Trophoblast cell (in vitro differentiated cells and primary cell): ENCODE results near the gene UST.

Source experiments
- DNase-seq, 2 donors: peaks; one replicate each; pipeline ENCODE4 v3.0.0-alpha.2; 2016
- H2AFZ ChIP-seq: 2 replicates; pipeline ENCODE4 v1.6.1; 2013; ENCODE audit warnings: low read length, moderate library complexity, mild to moderate bottlenecking; ENCODE audit not compliant: insufficient read depth, poor library complexity
- H2AK5ac ChIP-seq: 2 replicates; pipeline ENCODE4 v1.6.1; 2013; ENCODE audit warnings: mild to moderate bottlenecking, low read length
- H2BK120ac ChIP-seq: 2 replicates; pipeline ENCODE4 v1.6.1; 2013; ENCODE audit warnings: low read length, mild to moderate bottlenecking, moderate library complexity; ENCODE audit not compliant: insufficient read depth, poor library complexity
- H2BK12ac ChIP-seq: 2 replicates; pipeline ENCODE4 v1.6.1; 2013; ENCODE audit warnings: mild to moderate bottlenecking, low read length, moderate library complexity
- H2BK5ac ChIP-seq: 2 replicates; pipeline ENCODE4 v1.6.1; 2013; ENCODE audit warnings: low read length, low read depth, moderate library complexity, mild to moderate bottlenecking; ENCODE audit not compliant: poor library complexity
- H3K14ac ChIP-seq: 2 replicates; pipeline ENCODE4 v1.6.1; 2013; ENCODE audit warnings: mild to moderate bottlenecking, low read length
- H3K18ac ChIP-seq: 2 replicates; pipeline ENCODE4 v1.6.1; 2013; ENCODE audit warnings: mild to moderate bottlenecking, low read length
- H3K23ac ChIP-seq: 2 replicates; pipeline ENCODE4 v1.6.1; 2013; ENCODE audit warnings: low read length
- H3K27ac ChIP-seq: 2 replicates; pipeline ENCODE4 v1.5.1; 2013; ENCODE audit warnings: low read depth, mild to moderate bottlenecking, inconsistent platforms, low read length, moderate library complexity
- H3K27me3 ChIP-seq: 2 replicates; pipeline ENCODE4 v1.6.1; 2013; ENCODE audit warnings: inconsistent platforms, mild to moderate bottlenecking, low read length, moderate library complexity; ENCODE audit not compliant: insufficient read depth
- H3K36me3 ChIP-seq, 2 experiments: 1 replicate in 1 of 2; 2 replicates in 1 of 2; pipeline ENCODE4 v1.6.1; 2013; ENCODE audit warnings: low read length in 2 of 2, mild to moderate bottlenecking in 2 of 2, moderate library complexity in 1 of 2; ENCODE audit not compliant: insufficient read depth in 2 of 2, control insufficient read depth in 1 of 2
- H3K4ac ChIP-seq: 2 replicates; pipeline ENCODE4 v1.6.1; 2013; ENCODE audit warnings: low read depth, mild to moderate bottlenecking, low read length, moderate library complexity
- H3K4me1 ChIP-seq, 2 experiments: 1 replicate in 1 of 2; 2 replicates in 1 of 2; pipeline ENCODE4 v1.6.1; 2013; ENCODE audit warnings: low read length in 2 of 2, mild to moderate bottlenecking in 2 of 2, moderate library complexity in 1 of 2; ENCODE audit not compliant: insufficient read depth in 2 of 2, control insufficient read depth in 1 of 2
- H3K4me2 ChIP-seq: 2 replicates; pipeline ENCODE4 v1.6.1; 2013; ENCODE audit warnings: inconsistent platforms, mild to moderate bottlenecking, low read length, moderate library complexity
- H3K4me3 ChIP-seq: 2 replicates; pipeline ENCODE4 v1.5.1; 2013; ENCODE audit warnings: mild to moderate bottlenecking, low read depth, low read length, inconsistent platforms
- H3K79me1 ChIP-seq: one replicate; pipeline ENCODE4 v1.6.1; 2013; ENCODE audit warnings: low read length
- H3K79me2 ChIP-seq: 2 replicates; pipeline ENCODE4 v1.6.1; 2013; ENCODE audit warnings: low read length, mild to moderate bottlenecking; ENCODE audit not compliant: control insufficient read depth, insufficient read depth, poor library complexity
- H3K9ac ChIP-seq: 2 replicates; pipeline ENCODE4 v1.6.1; 2013; ENCODE audit warnings: mild to moderate bottlenecking, low read length
- H3K9me3 ChIP-seq: 2 replicates; pipeline ENCODE4 v1.6.1; 2013; ENCODE audit warnings: low read depth, mild to moderate bottlenecking, control low read depth, inconsistent platforms, low read length; ENCODE audit not compliant: insufficient read depth
- H4K12ac ChIP-seq: 2 replicates; pipeline ENCODE4 v1.6.1; 2013; ENCODE audit warnings: low read depth, mild to moderate bottlenecking, low read length, moderate library complexity
- H4K8ac ChIP-seq: 2 replicates; pipeline ENCODE4 v1.6.1; 2013; ENCODE audit warnings: low read depth, mild to moderate bottlenecking, low read length, moderate library complexity
- H4K91ac ChIP-seq: one replicate; pipeline ENCODE4 v1.6.1; 2013; ENCODE audit warnings: low read depth, mild to moderate bottlenecking, low read length, moderate library complexity
- WGBS: extraction: QIAGEN DNeasy Blood & Tissue Kit; methylation state at CpG from one replicate; pipeline ENCODE4 v1.1.7; 2013; ENCODE audit warnings: missing lambda C conversion rate; ENCODE audit not compliant: insufficient read length, insufficient coverage; ENCODE audit errors: extremely low coverage; 5-methylcytosine and 5-hydroxymethylcytosine counted together

UST gene

DNA sequence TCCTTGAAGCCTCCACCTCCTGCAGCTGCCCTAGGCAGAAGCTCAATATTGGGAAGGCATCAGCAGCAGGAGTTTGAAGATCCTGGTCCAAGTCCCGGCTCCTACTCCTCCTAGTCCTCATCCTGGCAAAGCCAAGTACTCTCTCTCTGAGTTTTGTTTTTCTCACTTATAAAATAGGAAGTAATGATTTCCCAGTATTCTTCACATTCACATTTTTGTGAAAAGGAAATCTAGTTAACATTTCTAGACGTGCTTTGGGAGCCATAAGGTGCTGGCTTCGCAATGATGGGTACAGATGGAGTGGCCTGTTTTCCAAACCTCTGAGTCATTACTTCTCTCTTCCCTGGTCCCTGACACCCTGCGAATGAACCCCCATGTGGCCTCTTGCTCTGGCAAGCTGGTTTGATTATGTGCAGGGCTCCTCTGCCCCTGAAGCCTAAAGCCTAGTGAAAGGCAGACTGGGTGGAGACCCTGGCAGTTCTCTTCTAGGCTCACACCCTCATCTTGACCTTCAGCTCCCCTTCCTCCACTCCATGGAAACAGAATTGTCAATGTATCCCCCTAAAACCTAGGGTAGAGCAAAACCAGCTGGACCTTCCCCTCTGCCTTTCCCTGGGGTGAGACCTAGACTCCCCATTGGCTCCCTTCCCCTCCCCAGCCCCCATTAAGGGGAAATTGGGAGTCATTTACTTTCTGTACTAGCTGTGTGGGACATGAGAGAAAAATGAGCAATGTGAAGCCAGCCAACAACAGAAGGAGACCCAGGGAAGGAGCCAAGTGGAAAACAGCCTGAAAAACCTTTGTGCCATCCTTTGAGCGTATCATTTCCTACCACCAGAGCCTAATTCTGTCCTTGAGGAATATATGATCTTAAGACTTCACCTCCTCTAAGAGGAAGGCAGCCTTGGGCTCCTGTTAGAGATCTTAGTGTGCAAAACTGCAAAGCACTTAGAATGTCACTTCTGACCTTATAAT lies 158.4 kb downstream of the UST start:
- H3K4ac ChIP-seq, result no peak overlapping the region
- no peak overlapping the region for H3K9ac ChIP-seq
- H3K23ac ChIP-seq, result no peak overlapping the region
- H2BK12ac ChIP-seq, result no peak overlapping the region
- H2BK5ac ChIP-seq, result no peak overlapping the region
- WGBS, result no CpG with 5 or more reads among the region's 5 CpGs
- H3K9me3 ChIP-seq, result no peaks in the 10 kb centered on the region
- H4K12ac ChIP-seq, result no peak overlapping the region
- no peak for DNase-seq
- no peak overlapping the region for H4K91ac ChIP-seq
- no peak overlapping the region for H2BK120ac ChIP-seq
- H4K8ac ChIP-seq, result no peak overlapping the region
- H3K14ac ChIP-seq, result no peak overlapping the region
- no peaks in the 10 kb centered on the region for H3K79me2 ChIP-seq
- no peak overlapping the region for H2AFZ ChIP-seq
- no peaks in the 10 kb centered on the region for H3K4me1 ChIP-seq
- H3K79me1 ChIP-seq, result no peaks in the 10 kb centered on the region
- no peaks in the 10 kb centered on the region for H3K27me3 ChIP-seq
- no peaks in the 10 kb centered on the region for H3K36me3 ChIP-seq
- no peak overlapping the region for H3K4me2 ChIP-seq
- no peak overlapping the region for H2AK5ac ChIP-seq
- no peak overlapping the region for H3K18ac ChIP-seq
- no peak overlapping the region for H3K27ac ChIP-seq
- no peak overlapping the region for H3K4me3 ChIP-seq

DNA sequence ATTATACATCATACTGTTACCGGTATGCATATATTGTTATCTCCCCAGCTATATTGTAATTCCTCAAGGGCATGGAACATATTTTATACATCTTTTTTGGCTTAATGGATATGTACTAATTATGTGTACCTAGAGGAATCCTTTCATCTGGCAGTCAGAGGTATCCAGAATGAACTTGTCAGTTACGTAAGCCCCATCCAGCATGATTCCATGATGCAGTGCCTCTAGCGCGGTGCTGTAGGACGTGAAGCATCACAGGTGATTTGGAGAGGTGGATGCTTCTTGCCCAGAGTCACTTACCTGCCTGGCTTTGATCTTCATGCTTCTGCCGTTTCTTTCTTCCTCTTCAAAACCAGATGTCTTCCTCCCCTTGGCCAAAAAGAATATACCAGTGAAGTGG lies 159.1 kb downstream of the UST start:
- Histone ChIP-seq H3K18ac (no peak overlapping the region), H2BK5ac (no peak overlapping the region), H2BK120ac (no peak overlapping the region), H4K12ac (no peak overlapping the region), H3K14ac (no peak overlapping the region), H3K4me1 (no peaks in the 10 kb centered on the region), H3K4ac (no peak overlapping the region), H2BK12ac (no peak overlapping the region), H3K4me2 (no peak overlapping the region), H3K79me1 (no peaks in the 10 kb centered on the region), H2AK5ac (no peak overlapping the region), H4K8ac (no peak overlapping the region), H3K27ac (no peak overlapping the region), H3K9me3 (no peaks in the 10 kb centered on the region), H4K91ac (no peak overlapping the region), H3K27me3 (no peaks in the 10 kb centered on the region), H3K79me2 (no peaks in the 10 kb centered on the region), H3K9ac (no peak overlapping the region), H3K4me3 (no peak overlapping the region), H3K23ac (no peak overlapping the region), H3K36me3 (no peaks in the 10 kb centered on the region), H2AFZ (no peak overlapping the region)
- no peak for DNase-seq
- WGBS, result no CpG with 5 or more reads among the region's 6 CpGs

DNA sequence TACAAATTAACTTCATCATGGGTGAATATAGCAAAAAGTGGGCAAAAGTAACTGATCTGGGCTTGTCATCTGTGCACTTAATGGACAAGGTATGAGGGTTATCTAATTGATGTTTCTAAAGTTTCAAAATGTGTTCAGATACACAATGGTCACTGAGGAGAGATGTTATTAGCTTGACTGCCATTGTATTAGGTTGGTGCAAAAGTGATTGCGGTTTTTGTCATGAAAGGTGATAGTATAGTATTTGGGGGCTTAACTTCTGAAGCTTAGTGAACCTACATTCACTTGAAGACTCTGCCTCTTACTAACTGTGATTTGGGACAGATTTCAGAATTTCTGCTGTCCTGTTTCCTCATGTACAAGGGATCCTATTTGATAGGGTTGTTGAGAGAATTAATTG lies 159.6 kb downstream of the UST start:
- H2BK5ac ChIP-seq, result no peak overlapping the region
- no peak overlapping the region for H2AK5ac ChIP-seq
- H3K27ac ChIP-seq, result no peak overlapping the region
- no peak overlapping the region for H3K4me2 ChIP-seq
- H3K4me3 ChIP-seq, result no peak overlapping the region
- DNase-seq, result no peak
- H4K91ac ChIP-seq, result no peak overlapping the region
- H3K23ac ChIP-seq, result no peak overlapping the region
- no peak overlapping the region for H2AFZ ChIP-seq
- no peak overlapping the region for H4K8ac ChIP-seq
- no CpG with 5 or more reads among the region's 1 CpG for WGBS
- no peak overlapping the region for H4K12ac ChIP-seq
- no peaks in the 10 kb centered on the region for H3K27me3 ChIP-seq
- H3K14ac ChIP-seq, result no peak overlapping the region
- no peak overlapping the region for H3K18ac ChIP-seq
- no peak overlapping the region for H2BK120ac ChIP-seq
- H2BK12ac ChIP-seq, result no peak overlapping the region
- H3K4me1 ChIP-seq, result no peaks in the 10 kb centered on the region
- no peaks in the 10 kb centered on the region for H3K9me3 ChIP-seq
- H3K79me1 ChIP-seq, result no peaks in the 10 kb centered on the region
- no peaks in the 10 kb centered on the region for H3K36me3 ChIP-seq
- H3K9ac ChIP-seq, result no peak overlapping the region
- H3K4ac ChIP-seq, result no peak overlapping the region
- H3K79me2 ChIP-seq, result no peaks in the 10 kb centered on the region

DNA sequence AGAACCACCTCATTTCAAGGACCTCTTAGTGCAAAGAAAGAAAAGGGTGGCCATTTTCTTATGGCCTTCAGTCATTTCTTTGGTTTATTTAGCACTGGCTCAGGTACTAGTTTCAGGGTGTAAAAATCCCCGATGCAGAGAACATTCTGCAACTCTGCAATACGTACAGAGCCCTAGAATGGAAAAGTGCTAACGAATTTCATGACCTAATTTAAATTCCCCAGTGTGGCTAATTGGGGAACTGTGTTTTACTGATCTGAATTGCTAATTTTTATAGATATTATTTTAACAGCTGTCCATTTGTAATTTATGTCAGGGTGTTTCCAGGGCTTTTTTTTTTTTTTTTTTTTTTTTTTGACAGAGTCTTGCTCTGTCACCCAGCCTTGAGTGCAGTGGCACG lies 160.7 kb downstream of the UST start:
- Histone ChIP-seq H3K27ac (no peak overlapping the region), H4K8ac (no peak overlapping the region), H3K4me1 (no peaks in the 10 kb centered on the region), H2BK12ac (no peak overlapping the region), H3K27me3 (no peaks in the 10 kb centered on the region), H3K36me3 (no peaks in the 10 kb centered on the region), H3K9ac (no peak overlapping the region), H3K79me2 (no peaks in the 10 kb centered on the region), H2AK5ac (no peak overlapping the region), H2BK120ac (no peak overlapping the region), H2AFZ (no peak overlapping the region), H3K9me3 (no peaks in the 10 kb centered on the region), H3K14ac (no peak overlapping the region), H4K91ac (no peak overlapping the region), H3K23ac (no peak overlapping the region), H3K4me2 (no peak overlapping the region), H3K4me3 (no peak overlapping the region), H4K12ac (no peak overlapping the region), H3K18ac (no peak overlapping the region), H3K4ac (no peak overlapping the region), H3K79me1 (no peaks in the 10 kb centered on the region), H2BK5ac (no peak overlapping the region)
- no CpG with 5 or more reads among the region's 4 CpGs for WGBS
- DNase-seq, result no peak
